ENCODE measurements around the gene NEIL3. TPM values are rescaled to one million over a fixed set of nuclear protein-coding genes. Genes with fewer than 3 reads are reported as not detected.

NEIL3 gene
- total RNA-seq, 1 donor from 2014 or later, result 0.11 TPM

- no peaks in the 10 kb centered on the region for H3K27me3 ChIP-seq (ENCODE audit: low read depth)
- no peak for TF ChIP-seq CTCF (IDR thresholded peaks at IDR 0.05; ENCODE audit: borderline replicate concordance)
- DNase-seq, result no peak
- intact Hi-C loops (cut with micrococcal nuclease), result no loop called here
- H3K4me1 ChIP-seq, result no peaks in the 10 kb centered on the region
- H3K4me3 ChIP-seq, result no peak overlapping the region
- no peaks in the 10 kb centered on the region for H3K36me3 ChIP-seq
- H3K27ac ChIP-seq (replicated peaks), result no peak overlapping the region
- no peaks in the 10 kb centered on the region for H3K9me3 ChIP-seq (replicated peaks)
Observed at GRCh38 chr4:177322881-177323280, 13.2 kb downstream of the NEIL3 start.

- TF ChIP-seq CTCF (IDR thresholded peaks at IDR 0.05; ENCODE audit: borderline replicate concordance), result no peak
- Histone ChIP-seq H3K4me3 (no peak overlapping the region), H3K36me3 (no peaks in the 10 kb centered on the region), H3K4me1 (no peaks in the 10 kb centered on the region), H3K27ac (replicated peaks) (no peak overlapping the region), H3K27me3 (ENCODE audit: low read depth) (no peaks in the 10 kb centered on the region), H3K9me3 (replicated peaks) (no peaks in the 10 kb centered on the region)
- no peak for DNase-seq
- intact Hi-C loops (cut with micrococcal nuclease), result no loop called here
Observed at GRCh38 chr4:177323416-177323815, 13.7 kb downstream of the NEIL3 start.

- Histone ChIP-seq H3K4me3 (no peak overlapping the region), H3K4me1 (no peaks in the 10 kb centered on the region), H3K9me3 (replicated peaks) (peaks cover 24% of the 10 kb centered on the region), H3K36me3 (no peaks in the 10 kb centered on the region), H3K27ac (replicated peaks) (no peak overlapping the region), H3K27me3 (ENCODE audit: low read depth) (no peaks in the 10 kb centered on the region)
- DNase-seq, result no peak
- TF ChIP-seq CTCF (IDR thresholded peaks at IDR 0.05; ENCODE audit: borderline replicate concordance), result no peak
- intact Hi-C loops (cut with micrococcal nuclease), result no loop called here
Observed at GRCh38 chr4:177332119-177332518, 22.4 kb downstream of the NEIL3 start.

GRCh38 chr4:177339477-177340374 is 30.1 kb downstream of the NEIL3 start:
- no peaks in the 10 kb centered on the region for H3K9me3 ChIP-seq (replicated peaks)
- TF ChIP-seq CTCF (IDR thresholded peaks at IDR 0.05; ENCODE audit: borderline replicate concordance), result peak; percentile 71
- intact Hi-C loops (cut with micrococcal nuclease), result loop anchor here (5.0 kb wide), 1 partner anchor 87 kb away; no protein-coding TSS in a partner anchor
- H3K4me1 ChIP-seq, result peaks cover 6% of the 10 kb centered on the region
- no peaks in the 10 kb centered on the region for H3K27me3 ChIP-seq (ENCODE audit: low read depth)
- H3K36me3 ChIP-seq, result no peaks in the 10 kb centered on the region
- H3K4me3 ChIP-seq, result no peak overlapping the region
- no peak overlapping the region for H3K27ac ChIP-seq (replicated peaks)
- no peak for DNase-seq

- no peak for TF ChIP-seq CTCF (IDR thresholded peaks at IDR 0.05; ENCODE audit: borderline replicate concordance)
- DNase-seq, result no peak
- Histone ChIP-seq H3K27ac (replicated peaks) (no peak overlapping the region), H3K36me3 (no peaks in the 10 kb centered on the region), H3K4me1 (no peaks in the 10 kb centered on the region), H3K27me3 (ENCODE audit: low read depth) (no peaks in the 10 kb centered on the region), H3K9me3 (replicated peaks) (no peaks in the 10 kb centered on the region), H3K4me3 (no peak overlapping the region)
- intact Hi-C loops (cut with micrococcal nuclease), result no loop called here
Observed at GRCh38 chr4:177348348-177348747, 38.7 kb downstream of the NEIL3 start.

Data from left ventricle myocardium inferior (tissue), 1 donor.